Epithelial cell of proximal tubule (primary cell): ENCODE results near the gene RAD51B. TPM values are rescaled to one million over a fixed set of nuclear protein-coding genes. Genes with fewer than 3 reads are reported as not detected.

Experiments used
- DNase-seq: peaks from one replicate; pipeline ENCODE4 v3.0.0-alpha.2; 2011; ENCODE audit warnings: low read depth
- H3K4me3 ChIP-seq: 2 replicates; pipeline ENCODE4 v1.5.1; 2011; ENCODE audit warnings: low read depth, mild to moderate bottlenecking, low read length
- total RNA-seq: library from RNA; depleted of rRNA; stranded (reverse); fragments of >200 nt; gene quantifications from 2 replicates; pipeline ENCODE4 v1.2.3, GENCODE V29; 2015
- TF ChIP-seq, protein P1 (sequence below): conservative IDR thresholded peaks from 2 replicates; pipeline ENCODE4 v1.5.1; 2012; ENCODE audit warnings: low read depth, mild to moderate bottlenecking, low read length

RAD51B gene
- total RNA-seq, 1 donor from 2014 or later: 6.3 TPM

DNA sequence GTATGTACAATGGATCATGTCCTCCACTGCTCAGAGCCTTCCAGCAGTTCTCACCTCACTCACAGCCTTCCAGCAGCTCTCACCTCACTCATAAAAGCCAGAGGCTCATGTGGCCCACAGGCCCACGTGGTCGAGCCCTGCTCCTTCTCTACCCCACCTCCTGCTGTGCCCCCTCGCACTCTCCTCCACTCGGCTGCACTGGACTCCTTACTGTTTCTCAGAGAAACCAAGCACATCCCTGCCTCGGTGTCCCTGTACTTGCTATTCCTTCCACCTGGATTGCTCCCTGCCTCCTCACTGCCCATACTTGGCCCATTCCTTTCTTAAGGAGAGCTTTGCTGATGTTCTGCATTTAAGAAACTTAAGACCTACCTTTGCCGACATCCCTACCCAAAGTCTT, 753.5 kb downstream of the RAD51B start:
- TF ChIP-seq, protein P1, sequence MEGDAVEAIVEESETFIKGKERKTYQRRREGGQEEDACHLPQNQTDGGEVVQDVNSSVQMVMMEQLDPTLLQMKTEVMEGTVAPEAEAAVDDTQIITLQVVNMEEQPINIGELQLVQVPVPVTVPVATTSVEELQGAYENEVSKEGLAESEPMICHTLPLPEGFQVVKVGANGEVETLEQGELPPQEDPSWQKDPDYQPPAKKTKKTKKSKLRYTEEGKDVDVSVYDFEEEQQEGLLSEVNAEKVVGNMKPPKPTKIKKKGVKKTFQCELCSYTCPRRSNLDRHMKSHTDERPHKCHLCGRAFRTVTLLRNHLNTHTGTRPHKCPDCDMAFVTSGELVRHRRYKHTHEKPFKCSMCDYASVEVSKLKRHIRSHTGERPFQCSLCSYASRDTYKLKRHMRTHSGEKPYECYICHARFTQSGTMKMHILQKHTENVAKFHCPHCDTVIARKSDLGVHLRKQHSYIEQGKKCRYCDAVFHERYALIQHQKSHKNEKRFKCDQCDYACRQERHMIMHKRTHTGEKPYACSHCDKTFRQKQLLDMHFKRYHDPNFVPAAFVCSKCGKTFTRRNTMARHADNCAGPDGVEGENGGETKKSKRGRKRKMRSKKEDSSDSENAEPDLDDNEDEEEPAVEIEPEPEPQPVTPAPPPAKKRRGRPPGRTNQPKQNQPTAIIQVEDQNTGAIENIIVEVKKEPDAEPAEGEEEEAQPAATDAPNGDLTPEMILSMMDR: no peak
- no peak overlapping the region for H3K4me3 ChIP-seq
- DNase-seq: no peak

DNA sequence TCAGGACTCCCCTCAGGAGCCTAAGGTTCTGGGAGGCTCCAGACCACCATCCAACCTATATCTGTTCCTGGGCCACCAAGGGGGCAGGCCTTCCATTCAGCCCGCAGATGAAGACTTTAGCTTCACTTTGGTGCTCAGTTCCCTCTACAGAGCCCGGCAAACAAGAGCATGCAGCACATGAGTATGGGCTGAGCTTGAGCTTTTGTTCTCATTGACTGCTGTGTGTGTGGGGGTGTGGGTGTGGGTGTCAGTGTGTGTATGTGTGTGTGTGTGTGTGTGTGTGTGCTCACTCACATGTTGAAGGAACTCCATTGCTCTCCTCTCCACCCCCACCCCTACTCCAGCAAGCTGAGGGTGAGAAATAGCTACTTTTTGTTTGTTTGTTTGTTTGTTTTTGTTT, 754.1 kb downstream of the RAD51B start:
- TF ChIP-seq, protein P1: no peak
- no peak for DNase-seq
- no peak overlapping the region for H3K4me3 ChIP-seq

DNA sequence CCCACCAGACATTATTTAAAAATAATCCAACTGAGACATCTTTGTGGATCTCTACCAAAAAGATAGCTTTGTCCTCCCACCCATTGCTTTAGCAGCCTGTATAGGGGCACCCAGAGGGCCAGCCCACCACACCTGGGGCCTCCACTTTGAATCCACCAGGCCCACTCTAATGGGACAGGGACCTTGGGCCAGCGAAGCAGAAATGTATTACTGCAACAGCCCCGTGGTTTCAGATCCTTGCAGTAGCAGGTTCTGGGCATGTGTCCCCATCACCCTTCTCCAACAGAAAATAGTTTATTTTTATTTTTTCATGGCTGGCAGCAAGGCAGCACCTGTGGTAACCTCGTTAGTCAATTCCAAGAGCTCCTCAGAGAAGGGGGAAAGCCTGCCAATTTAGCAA, 754.9 kb downstream of the RAD51B start:
- DNase-seq: no peak
- no peak overlapping the region for H3K4me3 ChIP-seq
- TF ChIP-seq, protein P1: no peak

DNA sequence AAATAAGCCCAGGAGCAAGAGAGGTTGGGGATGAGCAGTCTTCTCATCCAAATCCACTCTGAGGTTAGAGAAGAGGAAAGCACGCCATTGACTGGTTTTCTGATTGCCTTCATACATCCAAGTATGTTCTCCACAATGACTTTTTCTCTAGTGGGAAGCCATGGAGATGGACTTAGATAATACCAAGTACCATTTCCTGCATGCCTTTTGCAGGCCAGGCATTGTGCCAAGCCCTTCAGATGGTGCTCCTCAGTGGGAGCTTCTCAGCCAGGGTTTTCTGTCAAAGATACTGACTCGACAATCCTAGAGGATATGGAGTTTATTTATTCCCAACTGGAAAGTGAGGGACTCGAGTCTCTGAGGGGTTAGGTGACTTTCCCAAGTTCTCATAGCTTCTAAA, 755.3 kb downstream of the RAD51B start:
- H3K4me3 ChIP-seq: no peak overlapping the region
- DNase-seq: no peak
- TF ChIP-seq, protein P1: no peak

DNA sequence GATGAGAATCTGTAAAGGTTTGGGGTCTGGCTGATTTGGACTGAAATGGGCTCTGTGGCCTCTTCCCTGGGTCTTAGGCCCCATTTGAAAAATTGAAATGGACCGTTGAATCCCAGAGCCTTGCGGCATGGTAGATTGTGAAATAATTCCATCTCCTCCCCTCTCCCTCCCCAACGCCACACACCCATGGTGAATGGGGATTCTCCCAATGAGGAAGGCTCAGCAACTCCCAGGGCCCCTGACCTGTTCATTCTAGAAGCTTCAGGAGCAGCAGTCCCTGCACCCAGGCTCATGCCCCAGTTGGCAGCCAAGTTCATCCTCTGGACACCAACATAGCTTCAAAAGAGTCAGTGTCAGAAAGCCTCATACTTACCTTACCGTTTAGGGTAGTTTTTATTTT, 755.8 kb downstream of the RAD51B start:
- TF ChIP-seq, protein P1: no peak
- no peak overlapping the region for H3K4me3 ChIP-seq
- DNase-seq: no peak

DNA sequence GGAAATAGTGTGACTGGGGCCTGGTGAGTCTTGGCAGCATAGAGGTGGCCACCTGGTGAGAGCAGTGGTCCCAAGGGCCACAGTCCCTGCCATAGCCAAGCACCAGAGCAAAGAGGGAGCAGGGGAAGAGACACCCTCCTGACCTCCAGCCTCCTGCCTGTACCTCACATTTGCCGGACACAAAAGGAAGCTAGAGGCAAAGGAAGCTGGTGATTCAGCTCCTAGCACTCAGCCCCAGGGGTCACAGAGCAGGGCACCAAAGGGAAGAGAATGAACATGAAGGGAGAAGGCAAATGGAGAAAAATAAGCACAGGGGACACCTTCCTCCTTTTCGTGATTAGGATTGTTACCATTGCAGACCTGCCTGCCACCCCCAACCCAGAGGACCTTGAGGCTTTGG, 756.5 kb downstream of the RAD51B start:
- no peak overlapping the region for H3K4me3 ChIP-seq
- no peak for DNase-seq
- TF ChIP-seq, protein P1: no peak

DNA sequence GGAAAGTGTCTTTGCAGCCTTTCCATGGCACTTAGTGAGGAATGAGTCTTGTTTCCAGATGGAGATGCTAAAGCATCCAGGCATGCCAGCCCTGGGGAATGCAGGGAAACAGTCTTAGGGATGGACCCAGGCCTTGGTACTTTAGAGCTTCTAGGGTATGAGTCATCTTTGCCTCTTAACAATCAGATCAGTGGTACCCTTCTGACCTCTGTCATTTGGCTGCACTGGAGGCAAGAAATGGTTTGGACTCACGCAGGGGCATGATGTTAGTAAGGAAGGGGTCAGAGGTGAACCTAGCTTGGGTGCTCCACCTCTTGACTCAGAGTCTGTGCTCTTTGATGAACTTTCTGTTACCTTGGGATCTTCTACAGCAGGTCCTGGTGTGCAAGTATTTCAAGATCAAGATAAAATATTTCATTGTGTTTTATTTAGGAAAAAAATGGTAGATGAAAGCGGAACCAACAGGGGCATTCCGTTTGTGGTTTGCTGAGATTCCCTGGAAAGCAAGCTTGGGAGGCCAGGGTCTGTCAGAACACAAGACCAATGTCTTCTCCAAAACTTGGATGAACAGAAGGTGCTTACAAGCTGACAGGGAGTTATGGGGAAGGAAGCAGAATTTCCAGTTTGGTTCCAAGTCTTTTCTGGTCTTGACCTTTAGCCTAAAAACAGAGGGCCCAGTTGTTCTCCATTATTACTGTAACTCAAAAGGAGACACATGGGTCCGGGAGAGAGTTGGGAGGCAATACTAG, 757.1 kb downstream of the RAD51B start:
- TF ChIP-seq, protein P1: no peak
- H3K4me3 ChIP-seq: no peak overlapping the region
- DNase-seq: no peak
